ENCODE measurements around the gene TSHZ1.

The TSHZ1 gene

GRCh38 chr18:75172299-75173124, 38.1 kb upstream of the TSHZ1 start:
- TF ChIP-seq ZFX (IDR thresholded peaks at IDR 0.05) (no peak), CTCF (conservative IDR thresholded peaks at IDR 0.05) (no peak)
- no peak overlapping the region for H3K27ac ChIP-seq

GRCh38 chr18:75173125-75173432, 37.5 kb upstream of the TSHZ1 start:
- TF ChIP-seq ZFX (IDR thresholded peaks at IDR 0.05) (no peak), CTCF (conservative IDR thresholded peaks at IDR 0.05) (no peak)
- no peak overlapping the region for H3K27ac ChIP-seq

DNA sequence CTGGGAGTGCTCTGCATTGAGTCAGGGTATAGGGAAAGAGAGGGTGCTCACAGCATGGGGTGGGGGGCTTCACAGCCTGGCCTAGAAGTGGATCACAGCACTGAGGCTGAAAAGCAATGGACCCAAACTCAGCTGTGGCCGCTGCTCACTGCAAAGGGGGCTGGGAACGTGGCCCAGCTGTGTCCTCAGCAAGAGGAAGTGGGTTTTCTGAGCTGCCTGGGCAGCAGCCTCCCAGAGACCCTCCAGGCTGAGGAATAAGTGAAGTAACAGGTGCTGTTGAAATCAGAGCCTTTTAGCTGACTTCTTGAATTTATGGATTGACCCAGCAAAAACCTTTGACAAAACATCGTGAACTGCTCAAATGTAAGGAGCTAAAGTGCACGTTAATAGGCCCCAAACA, 36.9 kb upstream of the TSHZ1 start:
- TF ChIP-seq ZFX (IDR thresholded peaks at IDR 0.05) (no peak), CTCF (conservative IDR thresholded peaks at IDR 0.05) (no peak)
- no peak overlapping the region for H3K27ac ChIP-seq

DNA sequence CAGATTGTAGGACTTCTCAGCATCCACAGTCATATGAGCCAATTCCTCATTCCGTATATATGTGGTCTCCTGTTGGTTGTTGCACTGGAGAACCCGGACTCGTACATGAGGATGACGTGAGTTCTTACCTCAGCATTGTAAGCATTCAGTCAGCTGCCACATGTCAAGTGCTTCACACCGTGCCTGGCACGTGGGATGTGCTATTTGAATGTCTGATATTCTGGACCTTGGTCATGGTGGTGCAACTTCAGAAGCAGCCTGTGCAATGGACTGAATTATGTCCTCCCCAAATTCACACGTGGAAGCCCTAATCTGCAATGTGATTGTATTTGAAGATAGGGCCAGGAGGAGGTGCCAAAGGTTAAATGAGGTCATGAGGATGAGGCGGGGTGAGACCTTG, 33.7 kb upstream of the TSHZ1 start:
- TF ChIP-seq ZFX (IDR thresholded peaks at IDR 0.05) (no peak), CTCF (conservative IDR thresholded peaks at IDR 0.05) (no peak)
- H3K27ac ChIP-seq: no peak overlapping the region

GRCh38 chr18:75178376-75178775, 32.2 kb upstream of the TSHZ1 start:
- H3K27ac ChIP-seq: no peak overlapping the region
- no peak for TF ChIP-seq CTCF (conservative IDR thresholded peaks at IDR 0.05)
- no peak for TF ChIP-seq ZFX (IDR thresholded peaks at IDR 0.05)

DNA sequence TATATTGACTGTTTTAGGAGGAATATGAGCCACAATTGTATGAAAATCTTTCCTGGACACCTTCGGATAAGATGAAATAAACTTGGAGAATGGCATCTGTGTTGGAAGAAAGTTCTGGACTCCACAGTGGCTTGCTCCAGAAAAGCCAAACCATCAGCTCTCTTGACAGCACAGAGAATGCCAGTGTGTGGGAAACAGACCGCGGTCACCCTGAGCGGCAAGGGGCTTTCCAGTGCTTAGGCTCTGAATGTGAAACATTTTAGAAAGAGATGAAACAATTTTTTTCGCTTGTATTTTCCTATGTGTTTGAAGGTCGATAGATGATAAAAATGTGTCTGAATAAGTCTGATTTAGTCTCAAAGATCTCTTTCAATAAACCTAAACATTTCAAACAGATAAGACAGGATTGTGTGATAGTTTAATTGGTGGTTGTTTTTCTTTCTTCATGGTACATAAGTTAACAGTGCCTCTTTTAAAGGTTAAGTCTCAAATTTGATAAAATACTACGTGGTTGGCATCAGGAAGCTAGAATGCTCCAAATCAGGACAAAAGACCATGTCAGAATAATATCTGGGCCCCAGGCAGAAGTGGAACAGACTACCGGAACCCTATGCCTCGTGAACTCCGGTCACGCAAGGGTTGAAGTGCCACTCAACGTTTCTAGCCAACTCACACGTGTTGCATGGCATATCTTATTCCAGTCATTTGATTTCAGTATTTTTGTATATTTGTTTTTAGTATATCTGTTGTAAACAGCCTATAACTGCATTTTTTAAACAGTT, 30.6 kb upstream of the TSHZ1 start:
- TF ChIP-seq ZFX (IDR thresholded peaks at IDR 0.05) (no peak), CTCF (conservative IDR thresholded peaks at IDR 0.05) (no peak)

GRCh38 chr18:75183524-75183923, 27.1 kb upstream of the TSHZ1 start:
- H3K27ac ChIP-seq: no peak overlapping the region
- TF ChIP-seq CTCF (conservative IDR thresholded peaks at IDR 0.05): no peak

More for the DNA sequence above, 30.6 kb upstream of the TSHZ1 start:
- no peak overlapping the region for H3K27ac ChIP-seq
